HPDE6-E6E7 (cell line): Measurements from ENCODE around the gene DNHD1.

ENCODE experiments used
- DNase-seq: peaks from one replicate; pipeline ENCODE4 v3.0.0; 2011; ENCODE audit warnings: missing footprints; ENCODE audit errors: extremely low spot score

Gene DNHD1

GRCh38 chr11:6563667-6564066, 66.6 kb downstream of the DNHD1 start:
- DNase-seq, result no peak

GRCh38 chr11:6565325-6565724, 68.2 kb downstream of the DNHD1 start:
- DNase-seq, result no peak

GRCh38 chr11:6565988-6566703, 69.1 kb downstream of the DNHD1 start:
- no peak for DNase-seq

GRCh38 chr11:6566704-6567370, 69.8 kb downstream of the DNHD1 start:
- DNase-seq, result no peak

GRCh38 chr11:6567371-6567745, 70.3 kb downstream of the DNHD1 start:
- no peak for DNase-seq

- no peak for DNase-seq
These were observed 71.3 kb downstream of the DNHD1 start for GRCh38 chr11:6568191-6568918.

DNA sequence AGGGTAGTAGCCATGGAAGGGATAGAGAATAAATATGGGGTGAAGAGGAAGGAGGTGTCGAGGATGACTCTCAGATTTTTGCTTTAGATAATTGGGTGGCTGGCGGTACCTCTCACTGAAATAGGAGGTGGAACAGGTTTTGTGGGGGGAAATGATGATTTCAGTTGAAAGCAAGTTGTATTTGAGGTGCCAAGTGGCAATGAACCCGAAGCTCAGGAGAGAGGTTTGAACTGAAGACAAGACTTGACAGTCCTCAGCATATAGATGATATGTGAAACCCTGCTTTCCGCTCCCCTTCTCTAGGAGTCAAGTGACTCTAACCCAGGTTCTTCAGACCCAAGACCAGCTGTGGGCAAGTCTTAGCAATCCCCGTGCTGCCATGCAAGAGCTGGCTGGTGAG, 72.6 kb downstream of the DNHD1 start:
- DNase-seq, result no peak

GRCh38 chr11:6570691-6571427, 73.8 kb downstream of the DNHD1 start:
- DNase-seq, result no peak

DNA sequence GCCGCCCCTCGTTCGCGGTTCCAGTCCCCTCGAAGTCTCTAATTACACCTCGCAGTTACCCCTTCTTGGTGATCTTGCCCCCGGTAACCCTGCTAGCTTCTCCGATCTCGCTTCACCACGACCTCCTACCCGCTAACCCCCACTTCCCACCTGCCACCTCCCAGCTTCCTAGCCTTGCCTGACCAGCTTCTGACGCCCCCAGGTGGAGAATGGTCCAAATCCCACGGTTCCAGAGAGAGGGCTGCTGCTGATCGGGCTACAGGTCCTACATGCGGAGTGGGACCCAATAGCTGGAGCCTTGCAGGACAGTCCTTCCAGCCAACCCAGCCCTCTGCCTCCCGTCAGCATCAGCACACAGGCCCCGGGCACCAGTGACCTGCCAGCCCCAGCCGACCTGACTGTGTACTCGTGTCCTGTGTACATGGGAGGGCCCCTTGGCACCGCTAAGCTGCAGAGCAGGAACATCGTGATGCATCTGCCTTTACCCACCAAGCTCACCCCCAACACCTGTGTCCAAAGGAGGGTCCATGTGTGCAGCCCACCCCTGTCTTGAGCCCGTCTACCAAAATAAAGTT, 74.4 kb downstream of the DNHD1 start:
- DNase-seq, result no peak

- no peak for DNase-seq
These were observed 75.1 kb downstream of the DNHD1 start for GRCh38 chr11:6572215-6572614.

DNA sequence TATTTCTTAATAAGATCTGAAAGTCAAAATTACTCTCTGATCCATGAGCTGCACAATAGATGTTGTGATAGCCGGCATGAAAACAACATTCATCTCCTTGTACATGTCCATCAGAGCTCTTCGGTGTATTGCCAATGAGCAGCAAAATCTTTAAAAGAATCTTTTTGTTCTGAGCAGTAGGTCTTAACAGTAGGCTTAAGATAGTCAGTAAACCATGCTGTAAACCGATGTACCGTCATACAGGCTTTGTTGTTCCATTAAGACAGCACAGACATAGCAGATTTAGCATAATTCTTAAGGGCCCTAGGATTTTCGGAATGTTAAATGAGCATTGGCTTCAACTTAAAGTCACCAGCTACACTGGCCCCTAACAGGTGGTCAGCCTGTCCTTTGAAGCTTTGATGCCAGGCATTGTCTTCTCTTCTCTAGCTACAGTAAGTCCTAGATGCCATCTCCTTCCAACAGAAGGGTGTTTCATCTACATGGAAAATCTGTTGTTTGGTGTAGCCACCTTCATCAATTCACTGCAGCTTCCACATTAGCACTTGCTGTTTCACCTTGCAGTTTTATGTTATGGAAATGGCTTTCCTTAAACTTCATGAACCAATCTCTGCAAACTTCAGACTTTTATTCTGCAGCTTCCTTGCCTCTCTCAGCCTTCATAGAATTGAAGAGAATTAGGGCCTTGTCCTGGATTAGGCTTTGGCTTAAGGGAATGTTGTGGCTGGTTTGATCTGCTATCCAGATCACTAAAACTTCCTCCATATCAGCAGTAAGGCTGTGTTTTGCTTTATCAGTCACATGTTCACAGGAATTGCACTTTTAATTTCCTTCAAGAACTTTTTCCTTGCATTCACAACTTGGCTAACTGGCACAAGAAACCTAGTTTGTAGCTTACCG, 78.0 kb downstream of the DNHD1 start:
- no peak for DNase-seq

GRCh38 chr11:6576471-6577373, 79.6 kb downstream of the DNHD1 start:
- DNase-seq, result no peak

GRCh38 chr11:6578134-6578533, 81.1 kb downstream of the DNHD1 start:
- no peak for DNase-seq

DNA sequence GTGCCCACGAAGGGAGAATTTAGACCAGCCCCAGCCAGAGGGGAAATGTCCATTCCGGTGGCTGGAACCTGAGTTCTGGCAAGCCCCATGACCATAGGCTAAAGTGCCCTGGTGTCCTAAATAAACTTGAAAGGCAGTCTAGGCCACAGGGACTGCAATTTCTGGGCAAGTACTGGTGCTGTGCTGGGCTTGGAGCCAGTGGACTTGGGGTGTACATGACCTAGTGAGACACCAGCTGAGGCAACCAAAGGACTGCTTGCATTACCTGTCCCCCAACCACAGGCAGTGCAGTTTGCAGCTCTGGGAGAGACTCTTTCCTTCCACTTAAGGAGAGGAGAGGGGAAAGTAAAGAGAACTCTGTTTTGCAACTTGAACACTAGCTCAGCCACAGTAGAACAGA, 82.6 kb downstream of the DNHD1 start:
- no peak for DNase-seq

DNA sequence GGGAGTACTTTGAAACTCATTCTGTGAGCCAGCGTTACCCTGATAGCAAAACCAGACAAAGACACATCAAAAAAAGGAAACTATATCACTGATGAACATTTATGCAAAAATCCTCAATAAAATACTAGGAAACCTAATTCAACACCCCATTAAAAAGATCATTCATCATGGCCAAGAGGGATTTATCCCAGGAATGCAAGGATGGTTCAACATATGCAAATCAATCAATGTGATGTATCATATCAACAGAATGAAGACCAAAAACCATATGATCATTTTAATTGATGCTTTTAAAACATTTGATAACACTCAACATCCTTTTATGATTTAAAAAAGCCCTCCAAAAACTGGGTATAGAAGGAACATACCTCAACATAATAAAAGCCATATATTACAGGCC, 86.5 kb downstream of the DNHD1 start:
- DNase-seq, result no peak

DNA sequence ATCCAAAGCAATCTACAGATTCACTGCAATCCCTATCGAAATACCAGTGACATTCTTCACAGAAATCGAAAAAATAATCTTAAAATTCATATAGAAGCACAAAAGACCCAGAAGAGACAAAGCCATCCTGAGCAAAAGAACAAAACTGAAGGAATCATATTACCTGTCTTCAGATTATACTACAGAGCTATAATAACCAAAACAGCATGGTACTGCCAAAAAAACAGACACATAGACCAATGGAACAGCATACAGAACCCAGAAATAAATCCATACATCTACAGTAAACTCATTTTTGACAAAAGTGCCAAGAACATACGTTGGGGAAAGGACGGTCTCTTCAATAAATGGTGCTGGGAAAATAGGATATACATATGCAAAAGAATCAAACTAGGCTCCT, 87.4 kb downstream of the DNHD1 start:
- no peak for DNase-seq

GRCh38 chr11:6586434-6587359, 89.6 kb downstream of the DNHD1 start:
- DNase-seq, result no peak

- DNase-seq, result no peak
These were observed 90.4 kb downstream of the DNHD1 start for GRCh38 chr11:6587360-6587953.
